ENCODE results near the gene TBC1D16. TPM values are rescaled to one million over a fixed set of nuclear protein-coding genes. Genes with fewer than 3 reads are reported as not detected.

The TBC1D16 gene
- total RNA-seq, 2 experiments from 2014 or later, result 8.8 to 9.0 TPM

DNA sequence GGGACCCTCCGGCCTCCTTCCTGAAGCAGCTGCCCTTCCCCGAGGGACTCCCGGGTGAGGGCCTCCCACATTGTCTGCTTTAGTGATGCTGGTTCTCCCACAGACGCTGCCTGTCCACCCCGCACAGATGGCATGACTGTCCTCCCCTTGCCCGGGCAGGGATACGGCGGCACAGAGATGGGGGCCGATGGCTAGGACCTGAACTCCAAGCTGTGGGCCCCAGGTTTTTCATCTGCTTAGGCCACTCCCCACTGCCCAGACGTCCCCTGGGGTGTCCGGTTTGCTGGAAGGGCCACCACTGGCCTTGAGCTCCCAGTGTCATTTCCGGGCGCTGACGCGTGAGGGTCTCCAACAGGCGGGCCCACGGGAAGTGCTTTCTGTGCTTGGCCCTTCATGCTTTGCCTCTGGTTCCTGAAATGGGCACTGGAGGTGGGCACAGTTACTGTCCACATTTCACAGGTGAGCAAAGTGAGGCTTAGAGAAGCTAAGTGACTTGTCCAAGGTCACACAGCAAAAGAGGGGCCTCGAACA, 109.0 kb downstream of the TBC1D16 start:
- Mint-ChIP-seq H3K4me1 (peaks cover 4% of the 10 kb centered on the region), H3K9me3 (no peaks in the 10 kb centered on the region), H3K4me3 (no peak overlapping the region), H3K27me3 (peaks cover 43% of the 10 kb centered on the region), H3K27ac (no peak overlapping the region), H3K36me3 (no peaks in the 10 kb centered on the region)
- DNase-seq, result no peak

DNA sequence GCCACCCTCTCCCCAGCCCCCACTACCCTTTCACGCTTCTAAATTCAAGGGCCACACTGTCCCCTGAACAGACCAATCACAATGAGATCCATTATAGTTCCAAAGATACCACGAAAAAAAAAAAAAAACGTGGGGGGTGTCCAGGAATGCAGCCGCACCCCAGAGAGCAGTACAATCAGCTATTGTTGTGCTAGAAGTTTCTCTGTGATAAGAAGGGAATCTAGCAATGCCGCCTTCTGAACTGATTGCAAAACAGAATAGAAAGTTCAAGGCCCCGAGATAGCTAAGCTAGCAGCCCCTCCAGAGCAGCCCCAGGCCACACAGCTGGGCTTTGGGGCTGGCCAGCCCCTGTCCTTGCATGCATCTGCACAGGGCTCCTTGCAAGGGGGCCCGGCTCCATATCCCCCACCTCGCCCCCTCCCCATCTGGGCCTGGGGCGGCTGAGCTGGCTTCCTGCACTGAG, 109.5 kb downstream of the TBC1D16 start:
- Mint-ChIP-seq H3K27ac (no peak overlapping the region), H3K36me3 (no peaks in the 10 kb centered on the region), H3K27me3 (peaks cover 40% of the 10 kb centered on the region), H3K4me1 (no peaks in the 10 kb centered on the region), H3K9me3 (no peaks in the 10 kb centered on the region), H3K4me3 (no peak overlapping the region)
- DNase-seq, result no peak

DNA sequence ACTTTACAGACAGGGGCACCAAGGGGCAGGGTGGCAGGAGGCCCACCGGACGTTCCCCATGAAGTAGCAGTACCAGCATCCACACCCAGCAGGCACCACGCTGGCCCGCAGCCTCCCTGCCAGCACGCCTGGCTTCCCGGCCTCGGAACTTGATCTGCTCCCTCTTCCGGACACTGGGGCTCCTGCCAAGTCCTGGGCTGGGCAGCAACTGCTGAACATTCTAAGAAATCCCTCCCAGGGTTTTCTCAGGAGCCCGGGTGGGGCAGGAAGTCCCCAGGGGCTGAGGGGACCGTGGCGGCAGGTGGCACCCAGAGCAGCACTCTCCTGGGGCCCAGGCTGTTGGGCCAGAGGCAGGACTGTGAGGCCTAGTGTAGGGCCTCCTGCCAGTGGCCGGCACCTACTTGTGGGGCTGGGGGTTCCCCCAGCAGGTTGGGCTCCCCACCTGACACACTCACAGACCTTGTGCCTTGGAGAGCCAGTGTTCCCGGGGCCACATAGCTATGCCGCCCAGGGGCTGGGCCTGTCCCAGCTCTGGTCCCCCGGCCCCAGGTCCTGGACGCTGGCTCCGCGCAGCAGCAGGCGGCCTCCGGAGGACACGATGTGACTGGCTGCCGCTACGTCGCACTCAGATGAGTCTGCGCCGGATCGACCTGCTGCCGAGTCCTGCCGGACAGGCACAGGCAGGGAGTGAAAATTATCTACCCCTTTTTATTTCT, 110.3 kb downstream of the TBC1D16 start:
- Mint-ChIP-seq H3K4me1 (no peaks in the 10 kb centered on the region), H3K9me3 (no peaks in the 10 kb centered on the region), H3K36me3 (no peaks in the 10 kb centered on the region), H3K27me3 (peaks cover 35% of the 10 kb centered on the region), H3K27ac (no peak overlapping the region), H3K4me3 (no peak overlapping the region)
- no peak for DNase-seq

DNA sequence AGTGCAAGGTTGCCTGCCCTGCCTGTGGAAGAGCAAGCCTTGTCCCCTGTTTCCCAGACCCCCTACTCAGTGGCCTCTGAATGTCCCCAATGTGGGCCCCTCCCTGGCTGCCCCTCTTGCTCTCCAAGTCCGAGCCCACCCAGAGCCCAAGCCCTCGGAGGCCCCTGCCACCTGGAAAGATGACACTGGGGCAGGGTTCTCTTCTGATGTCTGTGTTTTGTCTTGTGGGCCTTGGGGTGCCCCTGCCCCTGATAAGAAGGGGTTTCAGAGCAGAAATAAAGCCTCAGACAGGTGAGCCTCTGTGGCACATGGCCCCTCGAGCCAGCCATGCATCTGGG, 111.1 kb downstream of the TBC1D16 start:
- no peak for DNase-seq
- no peak overlapping the region for H3K4me3 Mint-ChIP-seq
- no peak overlapping the region for H3K27ac Mint-ChIP-seq
- H3K4me1 Mint-ChIP-seq, result no peaks in the 10 kb centered on the region
- peaks cover 29% of the 10 kb centered on the region for H3K27me3 Mint-ChIP-seq
- H3K9me3 Mint-ChIP-seq, result no peaks in the 10 kb centered on the region
- H3K36me3 Mint-ChIP-seq, result no peaks in the 10 kb centered on the region

DNA sequence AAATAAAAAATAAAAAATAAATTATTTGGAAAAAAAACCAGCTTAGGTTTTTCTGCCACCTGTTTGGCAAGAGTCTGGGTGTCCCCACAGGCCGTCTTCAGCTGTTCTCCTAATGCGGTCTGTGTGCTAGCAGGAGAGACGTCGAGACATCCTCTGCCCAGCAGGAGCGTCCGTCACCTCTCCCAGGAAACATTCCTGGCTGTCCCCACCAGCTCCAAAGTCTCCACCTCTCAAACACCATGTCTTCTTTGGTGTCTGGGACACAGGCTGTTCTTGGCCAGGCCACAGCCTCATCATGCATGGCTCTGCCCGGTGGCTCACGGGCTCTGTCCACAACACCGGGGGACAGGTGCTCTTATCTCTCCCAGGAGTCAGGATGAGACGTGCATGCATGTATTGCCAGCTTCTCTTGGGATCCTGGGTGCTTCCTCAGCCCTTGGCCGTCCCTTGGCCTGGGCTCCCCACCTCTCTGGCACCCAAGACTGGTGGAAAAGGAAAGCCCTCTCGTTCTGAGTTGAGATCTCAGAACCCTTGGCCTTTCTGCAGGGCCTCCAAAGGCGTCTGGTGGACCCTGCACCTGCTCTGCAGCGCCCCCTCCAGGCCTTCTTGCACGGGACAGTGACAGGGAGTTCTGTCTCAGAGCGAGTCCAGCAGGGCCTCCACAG, 111.6 kb downstream of the TBC1D16 start:
- H3K36me3 Mint-ChIP-seq, result no peaks in the 10 kb centered on the region
- H3K27me3 Mint-ChIP-seq, result peaks cover 24% of the 10 kb centered on the region
- DNase-seq, result peak; percentile 58
- no peaks in the 10 kb centered on the region for H3K4me1 Mint-ChIP-seq
- no peaks in the 10 kb centered on the region for H3K9me3 Mint-ChIP-seq
- no peak overlapping the region for H3K27ac Mint-ChIP-seq
- H3K4me3 Mint-ChIP-seq, result no peak overlapping the region

DNA sequence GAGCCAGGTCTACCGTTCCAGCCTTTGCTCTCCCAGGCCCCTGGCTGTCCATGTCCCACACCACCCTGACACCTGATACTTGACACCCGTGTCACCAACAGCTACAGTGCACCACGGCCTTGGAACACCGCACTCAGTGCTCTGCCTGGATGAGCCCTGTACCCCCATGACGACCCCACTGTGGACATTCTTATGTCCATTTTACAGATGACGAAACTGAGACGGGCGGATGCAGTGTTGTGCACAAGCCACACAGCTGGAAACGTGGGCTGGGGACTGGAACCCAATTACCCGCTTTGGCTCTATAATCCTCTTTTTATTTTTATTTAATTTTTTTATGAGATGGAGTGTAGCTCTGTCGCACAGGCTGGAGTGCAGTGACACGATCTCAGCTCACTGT, 112.9 kb downstream of the TBC1D16 start:
- Mint-ChIP-seq H3K27me3 (peaks cover 15% of the 10 kb centered on the region), H3K36me3 (no peaks in the 10 kb centered on the region), H3K4me1 (no peaks in the 10 kb centered on the region), H3K4me3 (no peak overlapping the region), H3K27ac (no peak overlapping the region), H3K9me3 (no peaks in the 10 kb centered on the region)
- DNase-seq, result no peak

DNA sequence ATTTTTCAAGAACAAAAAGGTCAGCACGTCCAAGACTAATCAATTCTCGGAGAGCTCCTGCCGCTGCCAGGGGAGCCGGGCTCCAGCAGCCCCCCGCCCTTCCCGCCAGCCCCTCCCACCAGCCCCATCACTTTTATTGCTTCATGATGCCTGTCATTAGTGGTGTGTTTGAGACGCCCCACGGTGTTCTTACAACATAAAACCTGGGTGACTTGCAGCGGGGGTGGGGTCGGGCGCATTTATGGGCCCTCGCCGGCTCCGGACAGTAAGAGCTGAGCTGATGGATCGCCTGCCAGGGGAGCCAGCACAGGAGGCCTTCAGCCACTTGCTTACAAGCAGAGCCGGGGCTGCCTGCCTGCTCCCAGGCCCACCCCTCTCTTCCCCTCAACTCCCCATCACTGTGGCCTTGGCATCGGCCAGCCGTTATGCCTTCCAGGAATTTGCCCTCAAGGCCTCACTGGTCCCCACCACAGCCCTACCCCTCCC, 113.5 kb downstream of the TBC1D16 start:
- Mint-ChIP-seq H3K27me3 (peaks cover 13% of the 10 kb centered on the region), H3K27ac (peak overlapping the region; percentile 29), H3K9me3 (no peaks in the 10 kb centered on the region), H3K36me3 (no peaks in the 10 kb centered on the region), H3K4me1 (no peaks in the 10 kb centered on the region), H3K4me3 (no peak overlapping the region)
- no peak for DNase-seq

DNA sequence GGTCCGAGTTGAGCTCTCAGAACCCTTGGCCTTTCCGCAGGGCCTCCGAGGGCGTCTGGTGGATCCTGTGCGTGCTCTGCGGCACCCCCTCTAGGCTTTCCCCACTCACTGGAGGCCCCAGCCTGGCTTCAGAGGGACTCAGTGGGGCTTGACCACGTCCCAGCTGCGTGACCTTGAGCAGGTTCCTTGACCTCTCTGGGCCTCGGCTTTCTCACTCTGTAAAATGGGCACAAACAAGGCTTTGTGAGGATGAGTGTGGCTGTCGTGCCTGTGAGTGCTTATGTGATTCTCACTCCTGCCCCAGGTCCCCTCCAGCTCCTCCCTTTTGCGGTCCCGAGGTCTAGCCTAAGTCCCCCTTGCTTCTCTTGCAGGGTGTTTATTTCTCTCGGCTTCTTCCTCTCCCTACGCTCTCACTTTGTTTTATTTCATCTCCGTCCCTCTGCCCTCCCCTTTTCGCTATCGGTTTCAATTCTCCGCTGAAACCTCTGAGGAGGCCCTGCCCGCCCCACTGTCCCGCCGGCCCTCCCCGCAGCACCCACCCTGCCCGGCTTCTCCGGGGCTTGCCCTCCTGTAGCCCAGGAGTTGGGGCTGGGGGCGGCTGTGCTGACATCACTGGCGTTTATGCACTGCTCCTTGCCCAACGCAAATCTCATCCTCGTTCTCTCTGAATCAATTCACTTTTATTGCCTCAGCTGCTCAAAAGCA, 114.1 kb downstream of the TBC1D16 start:
- peaks cover 13% of the 10 kb centered on the region for H3K27me3 Mint-ChIP-seq
- no peaks in the 10 kb centered on the region for H3K36me3 Mint-ChIP-seq
- no peak for DNase-seq
- H3K4me1 Mint-ChIP-seq, result no peaks in the 10 kb centered on the region
- no peaks in the 10 kb centered on the region for H3K9me3 Mint-ChIP-seq
- H3K4me3 Mint-ChIP-seq, result no peak overlapping the region
- H3K27ac Mint-ChIP-seq, result peak overlapping the region; percentile 29

DNA sequence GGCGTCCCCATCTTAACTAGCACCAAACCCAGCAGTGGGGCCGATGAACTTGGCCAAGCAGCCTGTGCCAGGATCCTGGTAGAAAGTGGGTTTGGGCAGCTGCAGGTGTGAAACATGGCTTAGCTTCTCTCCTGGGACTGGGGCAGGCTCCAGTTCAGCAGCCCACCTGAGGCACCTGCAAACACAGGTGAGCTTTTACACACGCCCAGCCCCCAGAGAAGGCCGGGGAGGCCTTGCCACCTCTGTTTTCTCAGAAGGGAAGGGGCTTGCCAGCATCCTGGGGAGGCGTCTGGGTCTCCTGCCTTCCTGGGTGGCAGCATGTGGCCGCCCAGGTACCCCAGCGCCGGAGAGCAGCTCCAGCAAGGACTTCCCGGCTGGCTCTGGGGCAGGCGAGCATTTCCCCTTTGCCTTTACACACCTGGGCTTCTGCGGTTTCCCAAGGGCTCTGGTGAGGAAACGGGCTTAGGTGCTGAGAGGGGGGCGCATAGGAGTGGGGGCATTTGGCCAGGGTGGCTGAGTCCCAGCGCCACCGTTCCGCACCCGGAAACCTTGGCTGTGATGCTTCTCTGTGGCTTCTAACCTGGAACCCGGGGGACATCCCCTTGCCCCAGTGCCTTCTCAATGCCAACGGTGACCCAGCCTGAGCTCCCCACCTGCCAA, 114.8 kb downstream of the TBC1D16 start:
- no peaks in the 10 kb centered on the region for H3K36me3 Mint-ChIP-seq
- H3K27me3 Mint-ChIP-seq, result peaks cover 13% of the 10 kb centered on the region
- H3K4me1 Mint-ChIP-seq, result no peaks in the 10 kb centered on the region
- no peak for DNase-seq
- no peak overlapping the region for H3K27ac Mint-ChIP-seq
- H3K9me3 Mint-ChIP-seq, result no peaks in the 10 kb centered on the region
- H3K4me3 Mint-ChIP-seq, result no peak overlapping the region

DNA sequence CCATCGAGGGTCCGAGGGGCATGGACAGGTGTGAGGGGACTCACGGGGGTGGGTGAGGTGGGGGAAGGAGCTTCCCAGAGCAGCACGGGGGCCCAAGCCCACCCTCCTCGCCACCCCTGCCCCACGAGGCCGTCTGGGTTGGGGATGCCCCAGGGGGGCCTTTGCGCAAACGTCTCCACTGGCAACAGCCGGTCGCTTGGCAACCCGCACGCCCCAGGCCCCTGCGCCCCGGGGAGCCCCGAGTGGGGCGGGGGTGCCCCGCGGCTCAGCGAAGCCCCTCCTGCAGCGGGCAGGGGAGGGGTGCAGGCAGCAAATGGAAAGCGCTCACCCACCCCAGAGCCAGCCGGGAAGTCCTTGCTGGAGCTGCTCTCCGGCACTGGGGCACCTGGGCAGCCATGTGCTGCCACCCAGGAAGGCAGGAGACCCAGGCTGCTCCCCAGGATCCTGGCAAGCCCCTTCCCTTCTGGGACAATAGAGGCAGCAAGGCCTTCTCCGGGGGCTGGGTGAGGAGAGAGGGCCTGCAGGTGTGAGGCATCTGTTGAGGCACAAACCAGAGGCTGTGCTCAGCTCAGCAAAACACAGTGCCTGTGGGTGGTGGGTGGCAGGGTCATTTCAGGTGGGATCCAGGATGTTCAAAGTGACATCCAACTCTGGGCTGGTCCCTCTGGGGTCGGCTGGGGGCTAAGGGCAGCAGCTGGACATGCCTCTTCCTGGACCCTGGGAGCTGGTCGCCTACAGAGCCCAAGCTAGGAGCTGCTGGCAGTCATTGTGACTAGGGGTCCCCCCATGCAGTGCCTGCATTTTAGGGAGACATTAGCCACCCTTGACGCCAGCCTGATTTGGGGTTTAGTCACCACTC, 115.6 kb downstream of the TBC1D16 start:
- Mint-ChIP-seq H3K9me3 (no peaks in the 10 kb centered on the region), H3K27ac (no peak overlapping the region), H3K4me1 (no peaks in the 10 kb centered on the region), H3K4me3 (no peak overlapping the region), H3K36me3 (no peaks in the 10 kb centered on the region), H3K27me3 (peaks cover 13% of the 10 kb centered on the region)
- DNase-seq, result no peak

DNA sequence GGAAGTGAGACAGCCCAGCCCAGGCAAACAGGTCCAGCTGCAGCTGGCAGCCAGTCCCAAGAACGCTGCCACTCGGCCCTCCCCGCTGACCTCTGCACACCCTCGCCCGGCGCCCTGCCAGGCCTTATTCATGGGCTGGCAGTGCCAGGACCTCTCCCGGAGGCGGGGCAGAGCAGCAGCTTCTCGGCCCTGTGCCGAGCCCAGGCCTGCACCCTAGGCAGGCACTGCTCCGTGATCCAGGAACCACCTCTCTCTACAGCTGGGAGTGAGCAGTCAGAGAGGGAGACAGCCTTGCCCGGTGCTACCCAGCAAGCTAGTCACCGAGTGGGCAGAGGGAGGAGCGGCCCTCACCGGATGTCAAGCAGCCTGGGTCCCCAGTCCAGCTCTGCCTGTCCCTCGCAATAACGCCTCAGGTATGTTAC, 116.5 kb downstream of the TBC1D16 start:
- H3K27me3 Mint-ChIP-seq, result peaks cover 9% of the 10 kb centered on the region
- H3K9me3 Mint-ChIP-seq, result no peaks in the 10 kb centered on the region
- H3K4me1 Mint-ChIP-seq, result no peaks in the 10 kb centered on the region
- no peak for DNase-seq
- no peak overlapping the region for H3K27ac Mint-ChIP-seq
- H3K4me3 Mint-ChIP-seq, result no peak overlapping the region
- H3K36me3 Mint-ChIP-seq, result no peaks in the 10 kb centered on the region

DNA sequence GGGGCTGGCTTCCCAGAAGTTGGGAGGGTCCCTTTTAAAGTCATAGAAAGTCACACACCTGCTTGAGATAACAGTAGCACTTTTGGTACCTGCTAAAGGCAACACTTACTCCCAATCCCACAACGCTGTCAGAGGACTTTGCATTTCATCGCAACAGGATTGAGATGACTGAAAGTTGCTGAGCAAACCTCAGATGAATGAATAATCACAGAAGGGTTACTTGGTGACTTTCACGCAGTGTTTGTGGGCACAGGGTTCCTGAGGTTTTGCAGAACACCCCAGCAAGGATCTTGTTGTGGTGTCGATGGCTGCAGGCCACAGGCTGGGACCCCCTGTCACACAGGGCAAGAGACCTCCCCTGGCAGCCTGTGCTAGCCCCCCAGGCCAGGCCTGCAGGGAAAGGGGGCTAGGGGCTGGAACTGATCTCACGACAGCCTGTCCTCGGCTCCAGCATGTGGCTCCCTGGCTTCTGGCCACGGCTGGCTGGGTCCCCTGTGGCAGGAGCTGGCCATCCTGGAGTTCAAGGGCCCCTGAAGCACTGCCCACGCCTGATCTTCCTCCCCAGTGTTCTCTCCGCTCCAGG, 117.0 kb downstream of the TBC1D16 start:
- Mint-ChIP-seq H3K4me1 (no peaks in the 10 kb centered on the region), H3K4me3 (no peak overlapping the region), H3K9me3 (no peaks in the 10 kb centered on the region), H3K36me3 (no peaks in the 10 kb centered on the region), H3K27ac (no peak overlapping the region), H3K27me3 (peaks cover 8% of the 10 kb centered on the region)
- no peak for DNase-seq

DNA sequence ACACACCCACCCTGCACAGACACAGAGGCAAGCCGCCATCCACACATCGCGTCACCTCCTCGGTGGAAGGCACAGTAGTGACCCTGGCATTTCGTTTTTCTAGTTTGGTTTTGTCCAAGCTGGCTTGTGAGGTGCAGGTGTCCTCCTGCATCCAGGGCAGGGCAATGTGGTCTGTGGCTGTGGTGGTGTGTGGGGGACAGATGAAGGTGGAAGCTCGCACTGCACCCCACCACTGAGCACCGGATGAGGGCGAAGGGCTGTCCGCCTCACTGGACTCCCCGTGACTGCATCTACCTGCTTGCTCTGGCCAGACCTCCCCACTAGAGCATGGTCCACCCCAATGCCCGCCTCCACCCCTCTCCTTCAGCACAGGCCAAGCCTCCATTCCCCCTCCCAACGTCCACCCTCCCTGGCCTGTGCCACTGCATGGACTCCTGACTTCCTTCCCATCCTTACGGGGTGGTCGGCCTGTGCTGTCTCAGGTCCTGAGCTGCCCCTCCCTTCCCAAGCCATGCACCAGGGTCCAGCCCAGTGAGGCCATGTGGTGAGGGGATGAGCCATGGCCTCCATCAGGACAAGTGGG, 117.7 kb downstream of the TBC1D16 start:
- no peak for DNase-seq
- no peaks in the 10 kb centered on the region for H3K36me3 Mint-ChIP-seq
- H3K9me3 Mint-ChIP-seq, result no peaks in the 10 kb centered on the region
- no peak overlapping the region for H3K27ac Mint-ChIP-seq
- peaks cover 8% of the 10 kb centered on the region for H3K27me3 Mint-ChIP-seq
- H3K4me3 Mint-ChIP-seq, result no peak overlapping the region
- no peaks in the 10 kb centered on the region for H3K4me1 Mint-ChIP-seq

Measured in activated naive CD8-positive, alpha-beta T cell treated with anti-CD3 and anti-CD28 coated beads for 36 hours (primary cell).